Astrocyte (in vitro differentiated cells and primary cell): ENCODE measurements around the gene ACTL7A.
"Not testable (repeated sequence)": the region's sequence is repeated elsewhere in the genome, so short reads cannot be mapped to it uniquely, and the experiment has no call there.

Experiments used
- CTCF ChIP-seq: IDR thresholded peaks from 2 replicates; pipeline ENCODE4 v1.5.1; 2011; ENCODE audit warnings: low read depth, mild to moderate bottlenecking, inconsistent platforms, low read length, moderate library complexity; ENCODE audit not compliant: insufficient read depth
- EZH2 ChIP-seq: IDR thresholded peaks from 2 replicates; pipeline ENCODE4 v1.6.1; 2012; ENCODE audit warnings: mild to moderate bottlenecking, low read length, inconsistent platforms; ENCODE audit not compliant: insufficient read depth

DNA sequence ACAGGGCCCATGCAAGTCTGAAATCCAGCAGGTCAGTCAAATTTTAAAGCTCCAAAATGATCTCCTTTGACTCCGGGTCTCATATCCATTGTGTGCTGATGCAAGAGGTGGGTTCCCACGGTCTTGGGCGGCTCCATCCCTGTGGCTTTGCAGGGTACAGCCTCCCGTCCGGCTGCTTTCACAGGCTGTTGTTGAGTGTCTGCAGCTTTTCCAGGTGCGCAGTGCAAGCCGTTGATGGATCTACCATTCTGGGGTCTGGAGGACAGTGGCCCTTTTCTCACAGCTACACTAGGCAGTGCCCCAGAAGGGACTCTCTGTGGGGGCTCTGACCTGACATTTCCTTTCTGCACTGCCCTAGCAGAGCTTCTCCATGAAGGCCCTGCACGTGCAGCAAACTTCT lies 13.8 kb upstream of the ACTL7A start:
- TF ChIP-seq EZH2, CTCF: not testable (repeated sequence)
